GM19455 (cell line): ENCODE measurements around the gene YIF1B.
A peak's percentile ranks its signal among the peaks of the same experiment; 100 is the strongest.
"Not testable (repeated sequence)": the region's sequence is repeated elsewhere in the genome, so short reads cannot be mapped to it uniquely, and the experiment has no call there.

Source experiments
- ATAC-seq: cut with Tn5 transposase; IDR thresholded peaks from one replicate; pipeline ENCODE4 v1.9.1; 2021; ENCODE audit not compliant: unreplicated experiment

The YIF1B gene

DNA sequence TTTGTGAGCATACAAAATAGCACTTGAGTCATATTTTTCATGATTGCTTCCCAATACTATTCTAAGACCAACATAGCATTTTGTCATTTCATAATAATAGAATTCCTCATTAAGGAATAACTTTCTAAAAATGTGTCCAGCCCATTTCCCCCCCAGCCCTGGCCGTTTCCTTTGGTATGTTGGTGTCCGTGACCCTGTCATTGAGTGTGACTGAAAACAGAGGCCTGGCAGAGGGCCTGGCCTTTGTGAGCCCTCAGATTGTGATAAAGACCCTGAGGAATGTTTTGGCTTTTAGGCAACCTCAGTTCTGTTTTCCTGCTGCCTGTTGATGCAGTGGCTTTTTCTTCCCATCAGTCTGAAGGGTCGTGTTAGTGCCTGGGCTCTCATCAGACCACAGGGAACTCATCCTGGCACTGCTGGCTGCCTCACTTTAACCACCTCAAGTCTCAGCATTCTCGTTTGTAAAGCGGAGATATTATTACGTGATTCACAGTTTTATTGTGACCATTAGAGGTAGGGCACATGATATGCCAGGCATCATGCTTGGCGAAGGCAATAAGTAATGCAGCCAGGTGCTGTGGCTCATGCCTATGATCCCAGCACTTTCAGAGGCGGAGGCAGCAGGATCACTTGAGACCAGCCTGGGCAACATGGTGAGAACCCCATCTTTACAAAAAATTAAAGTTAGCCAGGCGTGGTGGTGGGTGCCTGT, 37.6 kb downstream of the YIF1B start:
- no peak for ATAC-seq

- ATAC-seq: no peak
These were observed 38.2 kb downstream of the YIF1B start for GRCh38 chr19:38277549-38277948.

DNA sequence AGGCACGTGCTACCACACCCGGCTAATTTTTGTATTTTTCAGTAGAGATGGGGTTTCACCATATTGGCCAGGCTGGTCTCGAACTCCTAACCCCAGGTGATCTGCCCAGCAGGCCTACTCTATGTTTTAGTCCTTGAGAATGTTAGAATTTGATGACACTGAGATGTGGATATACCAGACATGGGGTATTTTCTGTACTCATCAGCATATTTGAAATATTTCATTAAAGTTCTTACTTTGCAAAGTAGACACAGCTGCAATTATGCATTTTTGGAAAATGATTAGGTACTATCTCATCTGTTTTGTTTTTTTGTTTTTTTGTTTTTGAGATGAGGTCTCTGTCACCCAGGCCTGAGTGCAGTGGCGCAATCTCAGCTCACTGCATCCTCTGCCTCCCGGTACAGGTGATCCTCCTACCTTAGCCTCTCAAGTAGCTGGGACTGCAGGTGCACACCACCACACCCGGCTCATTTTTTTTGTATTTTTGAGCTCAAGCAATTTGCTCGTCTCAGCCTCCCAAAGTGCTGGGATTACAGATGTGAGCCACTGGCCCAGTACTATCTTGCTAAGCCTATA, 38.7 kb downstream of the YIF1B start:
- ATAC-seq: no peak

- ATAC-seq: no peak
These were observed 41.0 kb downstream of the YIF1B start for GRCh38 chr19:38274739-38275138.

GRCh38 chr19:38273499-38273898, 42.2 kb downstream of the YIF1B start:
- no peak for ATAC-seq

DNA sequence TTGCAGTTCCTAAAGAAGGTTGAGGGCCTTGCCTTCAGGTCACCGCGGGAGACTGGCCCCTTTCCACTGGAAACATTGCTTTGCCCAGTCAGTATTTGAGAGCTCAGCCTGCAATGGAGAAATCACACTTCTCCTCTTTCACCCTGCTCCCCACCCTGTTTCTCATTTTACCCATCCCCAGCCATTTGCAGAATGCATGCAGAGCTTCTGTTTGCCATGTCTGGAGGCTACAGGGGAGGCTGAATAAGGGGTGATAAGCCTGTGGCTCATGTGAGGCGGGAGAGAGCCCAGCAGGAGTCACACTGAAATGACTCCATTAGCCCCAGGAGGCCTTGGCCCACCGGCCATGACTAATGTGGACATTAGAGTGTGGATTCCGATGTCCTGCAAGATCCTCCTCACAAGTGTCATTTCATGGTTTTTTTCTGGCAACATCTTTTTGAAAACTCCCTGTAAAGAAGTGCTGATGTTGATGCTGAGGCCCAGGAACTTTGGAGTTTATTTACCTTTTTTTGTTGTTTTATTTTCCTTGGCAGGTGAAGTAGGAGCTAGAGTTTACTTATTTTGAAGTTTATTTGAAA, 45.1 kb downstream of the YIF1B start:
- ATAC-seq: no peak

DNA sequence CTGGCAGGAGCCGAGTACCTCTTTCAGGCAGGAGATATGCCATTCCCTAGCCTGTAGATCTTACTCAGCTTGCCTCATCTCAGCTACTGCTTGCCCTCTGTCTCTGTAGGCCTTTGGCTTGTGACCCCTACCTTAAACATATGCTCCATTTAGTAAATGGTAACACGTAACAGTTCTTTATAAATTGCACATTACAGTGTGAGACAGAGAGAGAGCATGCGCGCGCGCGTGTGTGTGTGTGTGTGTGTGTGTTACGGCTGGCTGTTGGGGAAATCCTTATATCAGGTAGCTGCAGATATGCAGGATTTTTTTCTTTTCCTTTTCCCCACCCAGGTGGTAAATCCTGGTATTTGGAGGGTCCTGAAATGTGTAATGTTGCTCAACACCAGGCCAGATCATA, 47.2 kb downstream of the YIF1B start:
- ATAC-seq: no peak

DNA sequence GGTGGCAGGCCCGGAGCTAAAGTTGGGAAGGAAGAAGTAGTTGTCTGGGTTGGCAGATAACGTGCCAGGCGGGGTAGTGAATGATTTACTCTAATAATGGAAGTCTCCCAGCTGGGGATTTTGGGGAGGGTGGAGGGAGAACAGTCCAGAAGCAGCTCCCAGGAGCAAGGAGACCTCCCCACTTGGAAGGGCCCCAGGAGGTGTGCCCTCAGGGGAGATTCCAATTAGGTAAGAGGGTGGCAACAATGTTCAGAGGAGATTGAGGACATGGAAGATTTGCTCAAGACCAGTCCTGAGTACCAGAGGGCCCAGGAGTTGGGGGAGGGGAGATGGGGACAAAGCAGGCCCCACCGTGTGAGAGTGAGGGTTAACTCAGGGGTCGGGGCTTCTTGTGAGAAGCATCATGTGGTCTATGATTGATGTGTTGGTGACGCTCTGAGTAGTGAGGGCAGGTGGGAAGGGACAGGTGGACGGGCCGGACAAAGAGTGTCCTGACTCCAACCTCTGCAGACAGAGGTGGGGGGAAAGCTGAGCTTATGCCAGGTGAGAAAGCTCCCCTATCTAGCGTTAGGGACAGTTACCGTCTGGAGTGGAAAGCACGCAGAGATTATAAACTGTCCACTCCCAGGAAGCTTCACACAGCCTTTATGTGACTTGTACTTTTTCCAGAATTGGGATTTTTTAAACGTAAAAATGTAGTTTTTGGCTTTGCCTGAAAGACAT, 47.8 kb downstream of the YIF1B start:
- ATAC-seq: no peak

- ATAC-seq: no peak
These were observed 48.7 kb downstream of the YIF1B start for GRCh38 chr19:38266981-38267597.

GRCh38 chr19:38265921-38266429, 49.8 kb downstream of the YIF1B start:
- no peak for ATAC-seq

- ATAC-seq: no peak
These were observed 50.4 kb downstream of the YIF1B start for GRCh38 chr19:38265213-38265861.

DNA sequence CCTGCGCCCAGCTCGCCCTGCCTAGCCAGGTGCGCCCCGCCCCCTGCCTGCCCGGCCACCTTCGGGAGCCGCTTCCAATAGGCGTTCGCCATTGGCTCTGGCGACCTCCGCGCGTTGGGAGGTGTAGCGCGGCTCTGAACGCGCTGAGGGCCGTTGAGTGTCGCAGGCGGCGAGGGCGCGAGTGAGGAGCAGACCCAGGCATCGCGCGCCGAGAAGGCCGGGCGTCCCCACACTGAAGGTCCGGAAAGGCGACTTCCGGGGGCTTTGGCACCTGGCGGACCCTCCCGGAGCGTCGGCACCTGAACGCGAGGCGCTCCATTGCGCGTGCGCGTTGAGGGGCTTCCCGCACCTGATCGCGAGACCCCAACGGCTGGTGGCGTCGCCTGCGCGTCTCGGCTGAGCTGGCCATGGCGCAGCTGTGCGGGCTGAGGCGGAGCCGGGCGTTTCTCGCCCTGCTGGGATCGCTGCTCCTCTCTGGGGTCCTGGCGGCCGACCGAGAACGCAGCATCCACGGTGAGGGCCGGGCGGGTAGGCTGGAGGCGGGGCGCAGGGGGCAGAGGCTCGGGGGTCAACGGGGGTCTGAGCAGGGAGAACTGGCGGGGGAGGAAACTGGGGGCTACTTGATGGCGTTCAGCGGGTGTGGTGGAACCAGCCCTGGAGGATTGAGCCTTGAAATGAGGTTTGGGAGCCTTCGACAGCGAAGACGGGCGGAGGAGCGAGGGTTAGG, 51.1 kb downstream of the YIF1B start, which contains the start of gene SPINT2:
TSS of gene SPINT2 (plus strand) at position 88 of the 727 bp plus-strand sequence. CDS start at position 408, 320 bp downstream.
- ATAC-seq: peak; percentile 21

GRCh38 chr19:38263689-38264485, 51.9 kb downstream of the YIF1B start:
- peak; percentile 63 for ATAC-seq

- no peak for ATAC-seq
These were observed 53.0 kb downstream of the YIF1B start for GRCh38 chr19:38262585-38263268.

DNA sequence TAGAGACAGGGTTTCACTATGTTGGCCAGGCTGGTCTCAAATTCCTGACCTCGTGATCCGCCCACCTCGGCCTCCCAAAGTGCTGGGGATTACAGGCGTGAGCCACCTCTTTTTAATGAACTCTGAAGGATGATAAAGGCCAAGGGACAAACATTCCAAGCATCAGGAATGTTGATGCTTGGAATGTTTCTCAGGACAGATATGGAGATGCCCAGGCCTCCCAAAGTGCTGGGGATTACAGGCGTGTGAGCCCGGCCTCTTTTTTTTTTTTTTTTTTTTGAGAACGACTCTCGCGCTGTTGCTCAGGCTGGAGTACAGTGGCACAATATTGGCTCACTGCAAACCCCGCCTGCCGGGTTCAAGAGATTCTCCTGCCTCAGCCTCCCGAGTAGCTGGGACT, 53.8 kb downstream of the YIF1B start:
- not testable (repeated sequence) for ATAC-seq

GRCh38 chr19:38255383-38256014, 60.2 kb downstream of the YIF1B start:
- ATAC-seq: no peak

- no peak for ATAC-seq
These were observed 62.0 kb downstream of the YIF1B start for GRCh38 chr19:38253788-38254187.
